ENCODE data around the gene PSMB5.

DNA sequence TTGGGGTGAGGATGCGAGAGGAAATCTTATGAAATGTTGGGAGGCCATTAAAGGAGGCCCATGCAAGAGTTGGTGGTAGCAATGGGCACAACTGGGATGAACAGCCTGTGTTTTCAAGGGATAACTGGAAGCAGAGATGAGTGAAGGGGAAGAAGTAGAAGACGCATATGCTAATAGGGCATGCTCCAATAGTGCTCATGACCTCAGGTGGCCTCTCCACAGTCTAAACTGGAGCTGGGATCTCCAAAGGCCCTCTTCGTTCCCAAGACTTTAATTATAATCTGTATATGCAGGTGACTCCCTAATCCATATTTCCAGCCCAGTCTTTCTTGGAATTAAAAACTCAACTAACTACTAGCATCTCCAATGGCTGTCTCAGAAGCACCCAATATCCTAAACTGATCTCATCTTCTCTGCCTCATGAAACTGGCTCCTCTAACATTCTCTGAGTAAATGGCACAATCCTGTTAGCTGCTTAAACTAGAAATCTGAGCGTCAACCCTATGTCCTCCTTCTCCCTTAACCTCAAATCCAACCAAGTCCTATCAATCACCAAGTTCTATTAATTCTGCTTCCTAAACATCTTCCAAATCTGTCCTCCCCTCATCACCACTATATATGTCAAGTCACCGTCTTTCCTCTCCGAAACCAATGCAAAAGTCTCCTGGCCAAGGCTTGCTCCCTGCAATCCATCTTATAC, 49.6 kb downstream of the PSMB5 start:
- TF ChIP-seq, protein P1, sequence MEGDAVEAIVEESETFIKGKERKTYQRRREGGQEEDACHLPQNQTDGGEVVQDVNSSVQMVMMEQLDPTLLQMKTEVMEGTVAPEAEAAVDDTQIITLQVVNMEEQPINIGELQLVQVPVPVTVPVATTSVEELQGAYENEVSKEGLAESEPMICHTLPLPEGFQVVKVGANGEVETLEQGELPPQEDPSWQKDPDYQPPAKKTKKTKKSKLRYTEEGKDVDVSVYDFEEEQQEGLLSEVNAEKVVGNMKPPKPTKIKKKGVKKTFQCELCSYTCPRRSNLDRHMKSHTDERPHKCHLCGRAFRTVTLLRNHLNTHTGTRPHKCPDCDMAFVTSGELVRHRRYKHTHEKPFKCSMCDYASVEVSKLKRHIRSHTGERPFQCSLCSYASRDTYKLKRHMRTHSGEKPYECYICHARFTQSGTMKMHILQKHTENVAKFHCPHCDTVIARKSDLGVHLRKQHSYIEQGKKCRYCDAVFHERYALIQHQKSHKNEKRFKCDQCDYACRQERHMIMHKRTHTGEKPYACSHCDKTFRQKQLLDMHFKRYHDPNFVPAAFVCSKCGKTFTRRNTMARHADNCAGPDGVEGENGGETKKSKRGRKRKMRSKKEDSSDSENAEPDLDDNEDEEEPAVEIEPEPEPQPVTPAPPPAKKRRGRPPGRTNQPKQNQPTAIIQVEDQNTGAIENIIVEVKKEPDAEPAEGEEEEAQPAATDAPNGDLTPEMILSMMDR (IDR thresholded peaks at IDR 0.05; ENCODE audit: low read depth, low read length), result no peak
- TF ChIP-seq EZH2phosphoT487 (IDR thresholded peaks at IDR 0.05; ENCODE audit: low read depth), result no peak
